GM10248 (cell line): ENCODE measurements around the gene ABCA10.
"Not testable (repeated sequence)": the region's sequence is repeated elsewhere in the genome, so short reads cannot be mapped to it uniquely, and the experiment has no call there.

ENCODE experiments used
- CTCF ChIA-PET: fragments of 300-600 bp; sonication (Branson Sonifier 250); formaldehyde crosslinking; extraction: SDS; loops from one replicate; lab custom pipeline; 2021; ENCODE audit warnings: antibody characterized with exemption; lab: Yijun Ruan, JAX
- POLR2A ChIA-PET: fragments of 350-650 bp; sonication (Branson Sonifier 250); formaldehyde crosslinking; extraction: SDS; loops from one replicate; lab custom pipeline; 2020; ENCODE audit warnings: antibody characterized with exemption; lab: Yijun Ruan, JAX
- DNase-seq: peaks from one replicate; pipeline ENCODE4 v3.0.0; 2012; ENCODE audit errors: extremely low spot score
- CTCF ChIP-seq: IDR thresholded peaks from 2 replicates; pipeline ENCODE4 v1.5.1; 2012; ENCODE audit warnings: mild to moderate bottlenecking, low read depth; ENCODE audit errors: extremely low read depth, missing control alignments, control extremely low read depth

ABCA10 gene

GRCh38 chr17:69228576-69228975 lies at the start of gene ABCA10:
ABCA10 (minus strand) TSS chr17:69228824; CDS start chr17:69225358, 3,466 bp downstream.
- TF ChIP-seq CTCF = no peak
- no peak for DNase-seq
- CTCF ChIA-PET = interaction anchor here (1.5 to 1.6 kb wide), 2 partner anchors 10 kb away, joined by 3 to 5 read pairs; no protein-coding TSS in a partner anchor
- POLR2A ChIA-PET = no interaction called here

- CTCF ChIA-PET = interaction anchor here (0.6 to 1.3 kb wide), 2 partner anchors 27 to 468 kb away, joined by 3 read pairs; no protein-coding TSS in a partner anchor
- POLR2A ChIA-PET, DNase-seq: not testable (repeated sequence)
Measured at GRCh38 chr17:69276279-69276678, 47.7 kb upstream of the ABCA10 start.

- TF ChIP-seq CTCF = no peak
- POLR2A ChIA-PET = no interaction called here
- DNase-seq = no peak
- CTCF ChIA-PET = interaction anchor here (1.4 kb wide), 1 partner anchor 38 kb away, joined by 3 read pairs; no protein-coding TSS in a partner anchor
Measured at GRCh38 chr17:69275751-69276150, 47.1 kb upstream of the ABCA10 start.

GRCh38 chr17:69271023-69271422 lies 42.4 kb upstream of the ABCA10 start:
- CTCF ChIA-PET = interaction anchor here (0.8 kb wide), 1 partner anchor 499 kb away, joined by 3 read pairs; no protein-coding TSS in a partner anchor
- POLR2A ChIA-PET = no interaction called here
- no peak for TF ChIP-seq CTCF
- DNase-seq = no peak

GRCh38 chr17:69269131-69269998 lies 40.7 kb upstream of the ABCA10 start:
- no peak for DNase-seq
- CTCF ChIA-PET = interaction anchor here (1.5 kb wide), 1 partner anchor 43 kb away, joined by 4 read pairs; no protein-coding TSS in a partner anchor
- TF ChIP-seq CTCF = no peak
- POLR2A ChIA-PET = no interaction called here

- POLR2A ChIA-PET = no interaction called here
- no peak for DNase-seq
- TF ChIP-seq CTCF = no peak
- CTCF ChIA-PET = interaction anchor here (1.5 kb wide), 1 partner anchor 44 kb away, joined by 4 read pairs; no protein-coding TSS in a partner anchor
Measured at GRCh38 chr17:69268543-69269014, 40.0 kb upstream of the ABCA10 start.

- DNase-seq = no peak
- ChIA-PET POLR2A (no interaction called here), CTCF (no interaction called here)
- no peak for TF ChIP-seq CTCF
Measured at GRCh38 chr17:69267219-69267618, 38.6 kb upstream of the ABCA10 start.
